BLaER1 treated with 17β-estradiol and CSF1 and Interleukin-3, amounts not matched to agents 10 nM and 100 nM (cell line): ENCODE measurements around the gene LIMK2.
A peak's percentile ranks its signal among the peaks of the same experiment; 100 is the strongest.

Experiments used
- H3K27ac ChIP-seq, 11 experiments: shearing (Covaris generic); formaldehyde crosslinking; 2 replicates each; pipeline ENCODE4 v1.8.1; 2022
- H3K27me3 ChIP-seq, 11 experiments: shearing (Covaris generic); formaldehyde crosslinking; 2 replicates each; pipeline ENCODE4 v1.8.1; 2022
- H3K36me3 ChIP-seq, 11 experiments: shearing (Covaris generic); formaldehyde crosslinking; 2 replicates each; pipeline ENCODE4 v1.8.1; 2022
- H3K4me1 ChIP-seq, 10 experiments: shearing (Covaris generic); formaldehyde crosslinking; 2 replicates each; pipeline ENCODE4 v1.8.1; 2022
- H3K4me2 ChIP-seq, 11 experiments: shearing (Covaris generic); formaldehyde crosslinking; 2 replicates each; pipeline ENCODE4 v1.8.1; 2022
- H3K4me3 ChIP-seq, 10 experiments: shearing (Covaris generic); formaldehyde crosslinking; 2 replicates each; pipeline ENCODE4 v1.8.1; 2022
- H3K9ac ChIP-seq, 11 experiments: shearing (Covaris generic); formaldehyde crosslinking; 2 replicates each; pipeline ENCODE4 v1.8.1; 2022
- H3K9me3 ChIP-seq, 11 experiments: shearing (Covaris generic); formaldehyde crosslinking; replicated peaks in 1 of 11; 2 replicates each; pipeline ENCODE4 v1.8.1; 2022
- H4K20me1 ChIP-seq, 11 experiments: shearing (Covaris generic); formaldehyde crosslinking; 2 replicates each; pipeline ENCODE4 v1.8.1; 2022
- Cebpa-rat ChIP-seq, 11 experiments: shearing (Covaris generic); IDR thresholded peaks; 2 replicates each; pipeline ENCODE4 v1.8.1; 2022

LIMK2 gene

GRCh38 chr22:31269892-31270579 is 57.9 kb downstream of the LIMK2 start:
- no peak overlapping the region for H3K27ac ChIP-seq
- no peaks in the 10 kb centered on the region for H3K27me3 ChIP-seq
- no peak overlapping the region for H3K4me3 ChIP-seq
- peaks cover 0 to 93% (median 8%) of the 10 kb centered on the region in 11 experiments; a peak in 11 of 22 replicates for H4K20me1 ChIP-seq
- no peak for TF ChIP-seq Cebpa-rat (IDR thresholded peaks at IDR 0.05)
- peak overlapping the region in 2 of 11 experiments; percentile 22 to 31; a peak in 1 of 22 replicates for H3K9ac ChIP-seq
- peaks cover 0 to 4% (median 0%) of the 10 kb centered on the region in 10 experiments; a peak in 1 of 20 replicates for H3K4me1 ChIP-seq
- H3K4me2 ChIP-seq, result no peak overlapping the region
- H3K9me3 ChIP-seq, result no peaks in the 10 kb centered on the region
- peaks cover 98 to 100% (median 100%) of the 10 kb centered on the region in 11 experiments for H3K36me3 ChIP-seq

DNA sequence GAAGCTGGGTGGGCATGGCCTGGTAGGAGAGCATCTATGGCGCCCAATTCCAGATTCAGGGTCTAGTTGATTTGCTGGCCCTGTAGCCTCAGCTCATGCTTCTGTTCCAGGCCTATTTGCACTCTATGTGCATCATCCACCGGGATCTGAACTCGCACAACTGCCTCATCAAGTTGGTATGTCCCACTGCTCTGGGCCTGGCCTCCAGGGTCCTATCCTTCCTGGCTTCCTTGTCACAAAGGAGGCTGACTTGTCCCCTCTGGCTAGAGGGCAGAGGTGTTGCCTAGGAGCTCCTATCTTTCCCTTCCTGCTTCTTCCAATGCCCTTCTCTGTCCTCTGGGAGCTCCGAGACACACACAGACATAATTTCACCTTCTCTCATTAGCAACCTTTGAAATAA is 58.9 kb downstream of the LIMK2 start:
- Histone ChIP-seq H3K4me2 (no peak overlapping the region), H3K27me3 (no peaks in the 10 kb centered on the region), H3K36me3 (peaks cover 98 to 100% (median 100%) of the 10 kb centered on the region in 11 experiments), H4K20me1 (peaks cover 0 to 87% (median 10%) of the 10 kb centered on the region in 11 experiments; a peak in 11 of 22 replicates), H3K4me3 (no peak overlapping the region), H3K9ac (peak overlapping the region in 3 of 11 experiments; percentile 9 to 31 (median 17); a peak in 2 of 22 replicates), H3K4me1 (peaks cover 0 to 4% (median 0%) of the 10 kb centered on the region in 10 experiments; a peak in 1 of 20 replicates), H3K9me3 (no peaks in the 10 kb centered on the region), H3K27ac (no peak overlapping the region; a peak in 1 of 22 replicates)
- no peak for TF ChIP-seq Cebpa-rat (IDR thresholded peaks at IDR 0.05)

DNA sequence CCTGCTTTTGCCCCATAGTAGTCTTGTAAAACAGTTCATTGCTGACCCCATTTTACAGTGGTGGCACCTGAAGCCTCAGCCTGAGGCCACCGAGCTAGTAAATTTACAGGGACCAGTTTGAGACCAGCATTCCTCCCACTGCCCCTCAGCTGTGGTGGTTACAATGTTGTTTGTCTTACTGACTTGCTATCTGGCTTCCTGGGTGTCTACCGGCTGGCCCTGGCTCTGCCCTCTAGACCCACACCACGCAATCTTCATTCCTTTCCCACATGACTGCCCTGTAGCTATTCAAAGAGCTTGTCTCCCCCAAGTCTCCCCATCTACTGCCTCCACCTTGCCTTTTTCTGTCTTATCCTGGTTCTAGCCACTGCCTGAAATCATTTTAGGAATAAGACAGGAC is 59.4 kb downstream of the LIMK2 start:
- Histone ChIP-seq H3K4me1 (peaks cover 0 to 4% (median 0%) of the 10 kb centered on the region in 10 experiments; a peak in 1 of 20 replicates), H3K27me3 (no peaks in the 10 kb centered on the region), H3K9ac (peak overlapping the region in 2 of 11 experiments; percentile 17 to 62; a peak in 3 of 22 replicates), H3K4me2 (no peak overlapping the region), H4K20me1 (peaks cover 0 to 84% (median 10%) of the 10 kb centered on the region in 11 experiments; a peak in 11 of 22 replicates), H3K9me3 (no peaks in the 10 kb centered on the region), H3K27ac (peak overlapping the region in 3 of 11 experiments; percentile 10 to 28 (median 20); a peak in 4 of 22 replicates), H3K36me3 (peaks cover 97 to 100% (median 98%) of the 10 kb centered on the region in 11 experiments), H3K4me3 (no peak overlapping the region)
- no peak for TF ChIP-seq Cebpa-rat (IDR thresholded peaks at IDR 0.05)

DNA sequence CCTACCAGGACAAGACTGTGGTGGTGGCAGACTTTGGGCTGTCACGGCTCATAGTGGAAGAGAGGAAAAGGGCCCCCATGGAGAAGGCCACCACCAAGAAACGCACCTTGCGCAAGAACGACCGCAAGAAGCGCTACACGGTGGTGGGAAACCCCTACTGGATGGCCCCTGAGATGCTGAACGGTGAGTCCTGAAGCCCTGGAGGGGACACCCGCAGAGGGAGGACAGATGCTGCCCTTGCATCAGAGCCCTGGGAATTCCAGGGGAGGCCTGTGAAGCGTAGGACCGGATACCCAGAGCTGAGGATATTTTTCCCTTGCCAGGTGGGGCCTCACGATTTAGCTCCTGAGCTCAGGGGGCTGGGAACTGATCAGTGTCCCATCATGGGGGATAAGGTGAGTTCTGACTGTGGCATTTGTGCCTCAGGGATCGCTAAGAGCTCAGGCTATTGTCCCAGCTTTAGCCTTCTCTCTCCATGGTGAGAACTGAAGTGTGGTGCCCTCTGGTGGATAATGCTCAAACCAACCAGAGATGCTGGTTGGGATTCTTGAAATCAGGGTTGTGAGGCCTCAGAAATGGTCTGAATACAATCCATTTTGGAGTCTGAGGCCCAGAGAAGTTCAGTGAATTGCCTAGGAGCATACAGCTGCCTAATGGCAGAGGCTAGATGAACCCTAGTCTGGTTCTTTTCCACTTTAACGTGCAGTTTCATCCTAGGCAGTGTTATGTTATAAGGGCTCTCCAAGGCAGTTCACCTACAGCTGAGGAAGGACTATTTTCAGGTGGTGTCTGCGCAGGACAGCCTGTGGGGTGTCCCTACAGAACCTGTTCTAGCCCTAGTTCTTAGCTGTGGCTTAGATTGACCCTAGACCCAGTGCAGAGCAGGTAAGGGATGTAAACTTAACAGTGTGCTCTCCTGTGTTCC is 60.7 kb downstream of the LIMK2 start:
- H3K4me2 ChIP-seq, result no peak overlapping the region
- H3K27ac ChIP-seq, result peak overlapping the region in 1 of 11 experiments; percentile 3; a peak in 2 of 22 replicates
- no peaks in the 10 kb centered on the region for H3K27me3 ChIP-seq
- peaks cover 97 to 100% (median 98%) of the 10 kb centered on the region in 11 experiments for H3K36me3 ChIP-seq
- H4K20me1 ChIP-seq, result peaks cover 0 to 85% (median 7%) of the 10 kb centered on the region in 11 experiments; a peak in 10 of 22 replicates
- H3K4me3 ChIP-seq, result no peak overlapping the region
- no peaks in the 10 kb centered on the region for H3K9me3 ChIP-seq
- TF ChIP-seq Cebpa-rat (IDR thresholded peaks at IDR 0.05), result peak in 1 of 11 experiments; percentile 70; a peak in 2 of 22 replicates
- peaks cover 0 to 4% (median 0%) of the 10 kb centered on the region in 10 experiments; a peak in 1 of 20 replicates for H3K4me1 ChIP-seq
- peak overlapping the region in 1 of 11 experiments; percentile 4; a peak in 1 of 22 replicates for H3K9ac ChIP-seq

DNA sequence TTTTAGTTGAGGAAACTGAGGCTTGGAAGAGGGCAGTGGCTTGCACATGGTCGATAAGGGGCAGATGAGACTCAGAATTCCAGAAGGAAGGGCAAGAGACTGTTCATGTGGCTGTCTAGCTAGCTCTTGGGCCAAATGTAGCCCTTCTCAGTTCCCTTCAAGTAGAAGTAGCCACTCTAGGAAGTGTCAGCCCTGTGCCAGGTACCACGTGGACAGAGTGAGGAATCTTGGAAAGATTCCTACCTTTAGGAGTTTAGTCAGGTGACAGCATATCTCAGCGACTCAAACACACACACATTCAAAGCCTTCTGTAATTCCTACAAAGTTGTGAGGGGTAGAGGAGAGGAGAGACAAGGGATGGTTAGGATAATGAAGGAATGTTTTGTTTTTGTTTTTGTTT is 61.9 kb downstream of the LIMK2 start:
- Histone ChIP-seq H3K4me3 (no peak overlapping the region), H4K20me1 (peaks cover 0 to 87% (median 12%) of the 10 kb centered on the region in 11 experiments; a peak in 10 of 22 replicates), H3K9me3 (no peaks in the 10 kb centered on the region), H3K27me3 (no peaks in the 10 kb centered on the region), H3K36me3 (peaks cover 97 to 100% (median 98%) of the 10 kb centered on the region in 11 experiments), H3K4me2 (no peak overlapping the region), H3K4me1 (peaks cover 0 to 4% (median 0%) of the 10 kb centered on the region in 10 experiments; a peak in 1 of 20 replicates), H3K9ac (no peak overlapping the region), H3K27ac (no peak overlapping the region)
- TF ChIP-seq Cebpa-rat (IDR thresholded peaks at IDR 0.05), result no peak

- Histone ChIP-seq H3K9ac (peak overlapping the region in 3 of 11 experiments; percentile 9 to 37 (median 35); a peak in 2 of 22 replicates), H3K36me3 (peaks cover 96 to 100% (median 98%) of the 10 kb centered on the region in 11 experiments), H3K9me3 (no peaks in the 10 kb centered on the region), H3K27me3 (no peaks in the 10 kb centered on the region), H3K4me1 (peaks cover 0 to 4% (median 0%) of the 10 kb centered on the region in 10 experiments; a peak in 1 of 20 replicates), H3K4me3 (no peak overlapping the region), H3K4me2 (no peak overlapping the region), H4K20me1 (peaks cover 0 to 87% (median 17%) of the 10 kb centered on the region in 11 experiments; a peak in 11 of 22 replicates), H3K27ac (no peak overlapping the region)
- TF ChIP-seq Cebpa-rat (IDR thresholded peaks at IDR 0.05), result no peak
Measured at GRCh38 chr22:31275018-31275417, 62.9 kb downstream of the LIMK2 start.

GRCh38 chr22:31275576-31275975 is 63.5 kb downstream of the LIMK2 start:
- H3K4me2 ChIP-seq, result no peak overlapping the region
- no peak overlapping the region; a peak in 1 of 22 replicates for H3K9ac ChIP-seq

DNA sequence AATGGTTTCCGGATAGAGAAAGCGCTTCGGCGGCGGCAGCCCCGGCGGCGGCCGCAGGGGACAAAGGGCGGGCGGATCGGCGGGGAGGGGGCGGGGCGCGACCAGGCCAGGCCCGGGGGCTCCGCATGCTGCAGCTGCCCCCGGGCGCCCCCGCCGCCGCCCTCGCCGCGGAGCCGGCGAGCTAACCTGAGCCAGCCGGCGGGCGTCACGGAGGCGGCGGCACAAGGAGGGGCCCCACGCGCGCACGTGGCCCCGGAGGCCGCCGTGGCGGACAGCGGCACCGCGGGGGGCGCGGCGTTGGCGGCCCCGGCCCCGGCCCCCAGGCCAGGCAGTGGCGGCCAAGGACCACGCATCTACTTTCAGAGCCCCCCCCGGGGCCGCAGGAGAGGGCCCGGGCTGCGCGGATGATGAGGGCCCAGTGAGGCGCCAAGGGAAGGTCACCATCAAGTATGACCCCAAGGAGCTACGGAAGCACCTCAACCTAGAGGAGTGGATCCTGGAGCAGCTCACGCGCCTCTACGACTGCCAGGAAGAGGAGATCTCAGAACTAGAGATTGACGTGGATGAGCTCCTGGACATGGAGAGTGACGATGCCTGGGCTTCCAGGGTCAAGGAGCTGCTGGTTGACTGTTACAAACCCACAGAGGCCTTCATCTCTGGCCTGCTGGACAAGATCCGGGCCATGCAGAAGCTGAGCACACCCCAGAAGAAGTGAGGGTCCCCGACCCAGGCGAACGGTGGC is 64.5 kb downstream of the LIMK2 start:
- Histone ChIP-seq H3K9me3 (no peaks in the 10 kb centered on the region), H3K36me3 (peaks cover 96 to 100% (median 98%) of the 10 kb centered on the region in 11 experiments), H3K4me2 (no peak overlapping the region), H3K27me3 (no peaks in the 10 kb centered on the region), H3K27ac (no peak overlapping the region), H4K20me1 (peaks cover 0 to 87% (median 21%) of the 10 kb centered on the region in 11 experiments; a peak in 13 of 22 replicates), H3K4me3 (no peak overlapping the region), H3K9ac (no peak overlapping the region), H3K4me1 (no peaks in the 10 kb centered on the region; a peak in 1 of 20 replicates)
- TF ChIP-seq Cebpa-rat (IDR thresholded peaks at IDR 0.05), result no peak

More at GRCh38 chr22:31275576-31275975, 63.5 kb downstream of the LIMK2 start:
- Histone ChIP-seq H3K4me1 (no peaks in the 10 kb centered on the region), H3K36me3 (peaks cover 96 to 100% (median 98%) of the 10 kb centered on the region in 11 experiments), H3K9me3 (no peaks in the 10 kb centered on the region), H3K27ac (no peak overlapping the region), H3K4me3 (no peak overlapping the region), H3K27me3 (no peaks in the 10 kb centered on the region), H4K20me1 (peaks cover 0 to 87% (median 20%) of the 10 kb centered on the region in 11 experiments; a peak in 12 of 22 replicates)
- no peak for TF ChIP-seq Cebpa-rat (IDR thresholded peaks at IDR 0.05)
